ENCODE results near the gene DUSP10. TPM values are rescaled to one million over a fixed set of nuclear protein-coding genes. Genes with fewer than 3 reads are reported as not detected.

The DUSP10 gene
- total and polyA plus RNA-seq, 2 of the 13 experiments (the other 11 are each of a cell fraction or from before 2014, with no cell fraction given) = 2.1 to 4.4 TPM

GRCh38 chr1:221678014-221678413 lies 63.9 kb downstream of the DUSP10 start:
- in situ Hi-C loops (cut with HindIII; ENCODE audit: extremely low pct_ligation_motif_present, low pct_unique_long_range_greater_than_20kb) = no loop called here
- Histone ChIP-seq H3K4me2 (ENCODE audit: low read depth, low read length) (no peak overlapping the region), H3K27ac (ENCODE audit: extremely low read length, insufficient read depth, low read length) (no peak overlapping the region), H4K20me1 (ENCODE audit: insufficient read depth, low read length) (no peaks in the 10 kb centered on the region), H3K27me3 (ENCODE audit: control insufficient read depth in 1 of 2, insufficient read depth in 2 of 2, low read length in 2 of 2) (no peaks in the 10 kb centered on the region; a peak in 1 of 5 replicates), H3K79me2 (ENCODE audit: insufficient read depth, low read length) (no peaks in the 10 kb centered on the region), H3K4me1 (ENCODE audit: insufficient read depth, low read length) (peaks cover 10% of the 10 kb centered on the region), H3K9ac (ENCODE audit: insufficient read depth, low read depth, low read length) (no peak overlapping the region), H2AFZ (ENCODE audit: low read length) (no peak overlapping the region), H3K4me3 (replicated peaks in 1 of 3; ENCODE audit: insufficient read depth in 1 of 3, low read depth in 2 of 3, low read length in 3 of 3) (no peak overlapping the region), H3K36me3 (replicated peaks in 1 of 2; ENCODE audit: control insufficient read depth in 1 of 2, insufficient read depth in 2 of 2, low read length in 2 of 2) (no peaks in the 10 kb centered on the region), H3K9me3 (ENCODE audit: low read length) (no peaks in the 10 kb centered on the region)
- ChIA-PET CTCF (ENCODE audit: low intra/inter-chr PET ratio, low total read pairs) (no interaction called here), POLR2A (interaction anchor here (0.9 kb wide), 1 partner anchor 40 kb away, joined by 3 read pairs; no protein-coding TSS in a partner anchor)
- no peak for TF ChIP-seq TCF12 (IDR thresholded peaks at IDR 0.05)
- TF ChIP-seq TCF12 (CRISPR knock-in tag; IDR thresholded peaks at IDR 0.05) = no peak
- TF ChIP-seq ZNF674 (CRISPR knock-in tag; IDR thresholded peaks at IDR 0.05; ENCODE audit: low read depth) = no peak
- no peak for TF ChIP-seq MYC (CRISPR knock-in tag; IDR thresholded peaks at IDR 0.05; ENCODE audit: borderline replicate concordance)
- no peak for TF ChIP-seq SMC3 (IDR thresholded peaks at IDR 0.05; ENCODE audit: low read length)
- TF ChIP-seq FLYWCH1 (CRISPR knock-in tag; IDR thresholded peaks at IDR 0.05) = no peak
- no peak for TF ChIP-seq ZNF562 (CRISPR knock-in tag; IDR thresholded peaks at IDR 0.05; ENCODE audit: borderline replicate concordance)
- TF ChIP-seq SIN3A (IDR thresholded peaks at IDR 0.05; ENCODE audit: borderline replicate concordance, low read depth, low read length) = no peak
- TF ChIP-seq ZNF44 (CRISPR knock-in tag; IDR thresholded peaks at IDR 0.05) = no peak
- TF ChIP-seq ZNF282 (IDR thresholded peaks at IDR 0.05; ENCODE audit: partially characterized antibody) = no peak
- TF ChIP-seq ZNF652 (CRISPR knock-in tag; IDR thresholded peaks at IDR 0.05; ENCODE audit: borderline replicate concordance, low read depth) = no peak
- TF ChIP-seq HMGXB4 (CRISPR knock-in tag; IDR thresholded peaks at IDR 0.05; ENCODE audit: borderline replicate concordance in 1 of 2, low read depth in 1 of 2) = no peak
- TF ChIP-seq ZNF205 (CRISPR knock-in tag; IDR thresholded peaks at IDR 0.05) = no peak
- TF ChIP-seq ZNF337 (CRISPR knock-in tag; IDR thresholded peaks at IDR 0.05; ENCODE audit: borderline replicate concordance, low read depth) = no peak
- TF ChIP-seq MTF2 (CRISPR knock-in tag; IDR thresholded peaks at IDR 0.05; ENCODE audit: borderline replicate concordance) = no peak
- DNase-seq (ENCODE audit: low spot score) = no peak
- no peak for FAIRE-seq
- ATAC-seq = no peak
- intact Hi-C loops (cut with micrococcal nuclease; ENCODE audit: unreplicated experiment) = no loop called here
- WGBS (ENCODE audit: low lambda C conversion rate) = 56% methylated on average over 1 of the region's 1 CpG
- no TSS peak for BruUV-seq (replicated peaks)
